GM12874 (cell line): Measurements from ENCODE around the gene STARD4.

ENCODE experiments used
- CTCF ChIP-seq: IDR thresholded peaks from 2 replicates; pipeline ENCODE4 v1.5.1; 2011; ENCODE audit warnings: low read depth, mild to moderate bottlenecking, control low read depth, low read length, moderate library complexity; ENCODE audit not compliant: insufficient read depth

STARD4 gene

GRCh38 chr5:111517853-111518501 lies 5.6 kb upstream of the STARD4 start:
- no peak for TF ChIP-seq CTCF

GRCh38 chr5:111514087-111514486 lies 1.8 kb upstream of the STARD4 start:
- TF ChIP-seq CTCF = no peak

- no peak for TF ChIP-seq CTCF
These were observed 791 bp upstream of the STARD4 start for GRCh38 chr5:111513131-111513520.

GRCh38 chr5:111511831-111512374 lies 432 bp downstream of the STARD4 start:
- no peak for TF ChIP-seq CTCF

- TF ChIP-seq CTCF = no peak
These were observed 1.0 kb downstream of the STARD4 start for GRCh38 chr5:111511174-111511830.

- TF ChIP-seq CTCF = no peak
These were observed 3.2 kb downstream of the STARD4 start for GRCh38 chr5:111509119-111509518.

GRCh38 chr5:111507276-111507675 lies 5.1 kb downstream of the STARD4 start:
- no peak for TF ChIP-seq CTCF
